Measurements from ENCODE around the gene SRL. TPM values are rescaled to one million over a fixed set of nuclear protein-coding genes. Genes with fewer than 3 reads are reported as not detected.

Gene SRL
- polyA plus RNA-seq, 3 donors, result not detected

DNA sequence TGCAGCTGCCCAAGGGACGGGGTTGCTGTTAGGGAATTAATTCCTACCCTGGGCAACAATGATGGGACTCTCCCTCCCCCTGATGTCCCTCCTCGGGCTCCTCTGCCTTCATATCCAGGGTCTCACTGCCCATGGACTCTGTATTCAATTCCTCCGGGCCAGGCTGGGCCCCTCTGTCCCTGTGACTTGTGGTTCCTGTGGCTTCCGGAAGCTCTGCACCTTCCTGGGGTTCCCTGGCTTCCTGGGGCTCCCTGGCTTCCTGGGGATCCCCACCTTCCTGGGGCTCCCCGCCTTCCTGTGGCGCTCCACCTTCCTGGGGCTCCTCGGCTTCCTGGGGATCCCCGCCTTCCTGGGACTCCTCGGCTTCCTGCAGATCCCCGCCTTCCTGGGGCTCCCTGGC is 35.2 kb downstream of the SRL start:
- Histone ChIP-seq H3K36me3 (replicated peaks in 1 of 2; ENCODE audit: control insufficient read depth in 1 of 2, insufficient read depth in 2 of 2, low read length in 2 of 2) (no peaks in the 10 kb centered on the region), H3K4me2 (replicated peaks; ENCODE audit: extremely low read depth, low read length, poor library complexity, severe bottlenecking) (peak overlapping the region; percentile 49), H3K4me3 (replicated peaks in 1 of 3; ENCODE audit: low read depth in 2 of 3, low read length in 3 of 3) (no peak overlapping the region), H3K4me1 (ENCODE audit: control insufficient read depth in 1 of 2, insufficient read depth in 2 of 2, low read length in 2 of 2) (peaks cover 7 to 10% of the 10 kb centered on the region in 2 donors), H3K27ac (ENCODE audit: low read depth in 1 of 2, low read length in 2 of 2) (no peak overlapping the region), H3K79me2 (ENCODE audit: insufficient read depth, low read length) (no peaks in the 10 kb centered on the region), H2AFZ (ENCODE audit: insufficient read depth, low read depth, low read length, poor library complexity, severe bottlenecking) (peak overlapping the region; percentile 29), H3K9me3 (replicated peaks in 1 of 2; ENCODE audit: control insufficient read depth in 1 of 2, insufficient read depth in 1 of 2, low read length in 2 of 2) (no peaks in the 10 kb centered on the region), H4K20me1 (ENCODE audit: insufficient read depth, low read length) (no peaks in the 10 kb centered on the region), H3K27me3 (ENCODE audit: control insufficient read depth in 2 of 2, insufficient read depth in 2 of 2, low read length in 2 of 2) (peaks cover 0 to 16% of the 10 kb centered on the region in 2 donors), H3K9ac (ENCODE audit: insufficient read depth, low read length, poor library complexity, severe bottlenecking) (peak overlapping the region; percentile 32)
- intact Hi-C loops (cut with micrococcal nuclease), result no loop called here
- no peaks in the 10 kb centered on the region for H3K36me3 Mint-ChIP-seq
- H3K4me1 Mint-ChIP-seq, result peaks cover 9% of the 10 kb centered on the region
- H3K4me3 Mint-ChIP-seq, result peak overlapping the region in 1 of 2 donors; percentile 56
- TF ChIP-seq, protein P1, sequence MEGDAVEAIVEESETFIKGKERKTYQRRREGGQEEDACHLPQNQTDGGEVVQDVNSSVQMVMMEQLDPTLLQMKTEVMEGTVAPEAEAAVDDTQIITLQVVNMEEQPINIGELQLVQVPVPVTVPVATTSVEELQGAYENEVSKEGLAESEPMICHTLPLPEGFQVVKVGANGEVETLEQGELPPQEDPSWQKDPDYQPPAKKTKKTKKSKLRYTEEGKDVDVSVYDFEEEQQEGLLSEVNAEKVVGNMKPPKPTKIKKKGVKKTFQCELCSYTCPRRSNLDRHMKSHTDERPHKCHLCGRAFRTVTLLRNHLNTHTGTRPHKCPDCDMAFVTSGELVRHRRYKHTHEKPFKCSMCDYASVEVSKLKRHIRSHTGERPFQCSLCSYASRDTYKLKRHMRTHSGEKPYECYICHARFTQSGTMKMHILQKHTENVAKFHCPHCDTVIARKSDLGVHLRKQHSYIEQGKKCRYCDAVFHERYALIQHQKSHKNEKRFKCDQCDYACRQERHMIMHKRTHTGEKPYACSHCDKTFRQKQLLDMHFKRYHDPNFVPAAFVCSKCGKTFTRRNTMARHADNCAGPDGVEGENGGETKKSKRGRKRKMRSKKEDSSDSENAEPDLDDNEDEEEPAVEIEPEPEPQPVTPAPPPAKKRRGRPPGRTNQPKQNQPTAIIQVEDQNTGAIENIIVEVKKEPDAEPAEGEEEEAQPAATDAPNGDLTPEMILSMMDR (IDR thresholded peaks at IDR 0.05), result no peak
- 0% methylated on average over 8 of the region's 10 CpGs for WGBS (ENCODE audit: insufficient coverage)
- peaks cover 0 to 1% (median 0%) of the 10 kb centered on the region in 7 donors for H3K9me3 Mint-ChIP-seq
- no peak for DNase-seq
- H3K27ac Mint-ChIP-seq, result peak overlapping the region in 1 of 7 donors; percentile 7
- peaks cover 4 to 37% (median 23%) of the 10 kb centered on the region in 3 donors for H3K27me3 Mint-ChIP-seq (ENCODE audit: low read depth in 3 of 3)

DNA sequence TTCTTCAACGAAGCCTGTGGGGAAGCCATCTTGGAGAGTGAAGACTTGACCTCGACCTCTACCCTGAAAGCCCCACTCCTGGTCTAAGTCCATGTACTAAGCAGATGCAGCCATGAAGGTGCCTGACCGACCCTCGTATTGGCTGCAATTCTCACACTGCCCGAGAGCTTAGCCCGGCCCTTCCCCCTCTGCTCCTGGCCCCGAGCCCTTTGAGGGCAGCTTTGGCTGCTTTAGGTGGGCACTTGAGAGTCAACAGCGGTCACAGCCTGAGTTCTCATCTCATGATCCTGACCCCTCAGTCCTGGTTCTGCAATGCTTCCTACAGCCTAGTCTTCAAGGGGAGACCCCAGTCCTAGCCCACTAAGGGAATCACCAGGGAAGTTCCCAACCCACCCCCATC is 35.9 kb downstream of the SRL start:
- no peak overlapping the region for H3K4me3 ChIP-seq (replicated peaks in 1 of 3; ENCODE audit: low read depth in 2 of 3, low read length in 3 of 3)
- H3K9me3 ChIP-seq (replicated peaks in 1 of 2; ENCODE audit: control insufficient read depth in 1 of 2, insufficient read depth in 1 of 2, low read length in 2 of 2), result no peaks in the 10 kb centered on the region
- no peak overlapping the region for H3K4me3 Mint-ChIP-seq
- peaks cover 0 to 16% of the 10 kb centered on the region in 2 donors for H3K27me3 ChIP-seq (ENCODE audit: control insufficient read depth in 2 of 2, insufficient read depth in 2 of 2, low read length in 2 of 2)
- H3K9ac ChIP-seq (ENCODE audit: insufficient read depth, low read length, poor library complexity, severe bottlenecking), result no peak overlapping the region
- H3K4me2 ChIP-seq (replicated peaks; ENCODE audit: extremely low read depth, low read length, poor library complexity, severe bottlenecking), result no peak overlapping the region
- peaks cover 7 to 10% of the 10 kb centered on the region in 2 donors for H3K4me1 ChIP-seq (ENCODE audit: control insufficient read depth in 1 of 2, insufficient read depth in 2 of 2, low read length in 2 of 2)
- H4K20me1 ChIP-seq (ENCODE audit: insufficient read depth, low read length), result no peaks in the 10 kb centered on the region
- no peak overlapping the region for H2AFZ ChIP-seq (ENCODE audit: insufficient read depth, low read depth, low read length, poor library complexity, severe bottlenecking)
- DNase-seq, result no peak
- H3K79me2 ChIP-seq (ENCODE audit: insufficient read depth, low read length), result no peaks in the 10 kb centered on the region
- peaks cover 9% of the 10 kb centered on the region for H3K4me1 Mint-ChIP-seq
- WGBS (ENCODE audit: insufficient coverage), result 83% methylated on average over 8 of the region's 8 CpGs
- no peak overlapping the region for H3K27ac Mint-ChIP-seq
- TF ChIP-seq, protein P1 (IDR thresholded peaks at IDR 0.05), result no peak
- H3K36me3 ChIP-seq (replicated peaks in 1 of 2; ENCODE audit: control insufficient read depth in 1 of 2, insufficient read depth in 2 of 2, low read length in 2 of 2), result no peaks in the 10 kb centered on the region
- no peak overlapping the region for H3K27ac ChIP-seq (ENCODE audit: low read depth in 1 of 2, low read length in 2 of 2)
- intact Hi-C loops (cut with micrococcal nuclease), result no loop called here
- no peaks in the 10 kb centered on the region for H3K36me3 Mint-ChIP-seq
- peaks cover 0 to 1% (median 0%) of the 10 kb centered on the region in 7 donors for H3K9me3 Mint-ChIP-seq
- H3K27me3 Mint-ChIP-seq (ENCODE audit: low read depth in 3 of 3), result peaks cover 4 to 38% (median 23%) of the 10 kb centered on the region in 3 donors
